ENCODE measurements around the gene CD37.
"Not testable (repeated sequence)": the region's sequence is repeated elsewhere in the genome, so short reads cannot be mapped to it uniquely, and the experiment has no call there.

CD37 gene, protein sequence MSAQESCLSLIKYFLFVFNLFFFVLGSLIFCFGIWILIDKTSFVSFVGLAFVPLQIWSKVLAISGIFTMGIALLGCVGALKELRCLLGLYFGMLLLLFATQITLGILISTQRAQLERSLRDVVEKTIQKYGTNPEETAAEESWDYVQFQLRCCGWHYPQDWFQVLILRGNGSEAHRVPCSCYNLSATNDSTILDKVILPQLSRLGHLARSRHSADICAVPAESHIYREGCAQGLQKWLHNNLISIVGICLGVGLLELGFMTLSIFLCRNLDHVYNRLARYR

DNA sequence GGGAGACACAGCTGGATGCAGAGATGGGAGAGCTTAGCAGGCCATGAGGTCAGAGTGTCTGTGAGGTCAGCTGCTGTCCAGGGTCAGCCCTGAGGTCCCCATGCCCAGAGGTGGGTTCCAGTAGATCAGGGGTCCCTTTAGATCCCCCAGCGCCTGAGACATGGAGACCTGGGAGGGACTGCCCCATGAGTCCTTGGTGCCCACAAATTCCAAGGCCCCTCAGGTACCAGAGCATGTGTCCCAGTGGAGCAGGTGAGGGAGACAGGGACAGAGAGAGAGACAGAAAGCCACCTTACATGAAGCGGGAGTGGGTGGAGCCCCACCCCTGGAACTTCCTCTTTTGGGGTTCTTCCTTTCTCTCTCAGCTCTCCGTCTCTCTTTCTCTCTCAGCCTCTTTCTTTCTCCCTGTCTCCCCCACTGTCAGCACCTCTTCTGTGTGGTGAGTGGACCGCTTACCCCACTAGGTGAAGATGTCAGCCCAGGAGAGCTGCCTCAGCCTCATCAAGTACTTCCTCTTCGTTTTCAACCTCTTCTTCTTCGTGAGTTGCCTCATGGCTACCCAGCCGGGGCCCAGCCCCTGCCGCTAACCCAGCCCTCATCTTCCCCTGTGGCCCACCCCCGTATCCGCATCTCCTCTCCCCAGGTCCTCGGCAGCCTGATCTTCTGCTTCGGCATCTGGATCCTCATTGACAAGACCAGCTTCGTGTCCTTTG, at the start of gene CD37:
TSS of gene CD37 (plus strand) at position 336 of the 713 bp plus-strand sequence. CDS start at position 471, 135 bp downstream.
- DNase-seq: no peak

DNA sequence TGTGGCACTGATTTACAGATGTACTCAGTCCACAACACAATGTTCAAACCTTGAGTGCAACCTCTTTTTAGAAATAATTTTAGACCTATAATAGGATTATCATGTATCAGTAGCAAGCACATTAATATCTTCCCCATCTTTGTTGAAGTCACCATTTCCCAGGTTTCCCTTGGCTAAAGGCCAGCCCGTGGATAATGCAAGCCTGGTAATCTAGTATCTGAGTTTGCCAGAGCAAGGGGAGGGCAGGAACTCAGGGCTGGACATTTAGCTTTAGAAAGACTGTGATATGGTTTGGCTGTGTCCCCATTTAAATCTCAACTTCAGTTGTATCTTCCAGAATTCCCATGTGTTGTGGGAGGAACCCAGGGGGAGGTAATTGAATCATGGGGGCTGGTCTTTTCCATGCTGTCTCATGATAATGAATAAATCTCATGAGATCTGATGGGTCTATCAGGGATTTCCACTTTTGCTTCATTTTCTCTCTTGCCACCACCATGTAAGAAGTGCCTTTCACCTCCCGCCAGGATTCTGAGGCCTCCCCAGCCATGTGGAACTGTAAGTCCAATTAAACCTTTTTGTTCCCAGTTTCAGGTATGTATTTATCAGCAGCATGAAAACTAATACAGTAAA, 48.0 kb upstream of the CD37 start:
- no peak for DNase-seq

DNA sequence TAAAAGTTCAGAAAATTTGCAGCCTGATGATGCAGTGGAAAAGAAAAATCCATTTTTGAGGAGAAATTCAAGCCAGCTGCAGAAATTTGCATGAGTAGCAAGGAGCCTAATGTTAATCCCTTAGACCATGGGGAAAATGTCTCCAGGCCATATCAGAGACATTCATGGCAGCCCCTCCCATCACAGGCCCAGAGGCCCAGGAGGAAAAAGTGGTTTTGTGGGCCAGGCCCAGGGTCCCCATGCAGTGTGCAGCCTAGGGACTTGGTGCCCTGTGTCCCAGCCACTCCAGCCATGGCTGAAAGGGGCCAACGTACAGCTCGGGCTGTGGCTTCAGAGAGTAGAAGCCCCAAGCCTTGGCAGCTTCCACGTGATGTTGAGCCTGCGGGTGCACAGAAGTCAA, 47.0 kb upstream of the CD37 start:
- not testable (repeated sequence) for DNase-seq

DNA sequence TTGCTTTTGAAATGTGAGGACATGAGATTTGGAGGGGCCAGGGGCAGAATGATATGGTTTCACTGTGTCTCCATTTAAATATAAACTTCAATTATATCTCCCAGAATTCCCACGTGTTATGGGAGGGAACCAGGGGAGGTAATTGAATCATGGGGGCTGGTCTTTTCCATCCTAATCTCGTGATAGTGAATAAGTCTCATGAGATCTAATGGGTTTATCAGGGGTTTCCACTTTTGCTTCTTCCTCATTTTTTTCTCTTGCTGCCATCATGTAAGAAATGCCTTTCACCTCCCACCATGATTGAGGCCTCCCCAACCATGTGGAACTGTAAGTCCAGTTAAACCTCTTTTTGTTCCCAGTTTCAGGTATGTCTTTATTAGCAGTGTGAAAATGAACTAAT, 45.9 kb upstream of the CD37 start:
- DNase-seq: not testable (repeated sequence)

DNA sequence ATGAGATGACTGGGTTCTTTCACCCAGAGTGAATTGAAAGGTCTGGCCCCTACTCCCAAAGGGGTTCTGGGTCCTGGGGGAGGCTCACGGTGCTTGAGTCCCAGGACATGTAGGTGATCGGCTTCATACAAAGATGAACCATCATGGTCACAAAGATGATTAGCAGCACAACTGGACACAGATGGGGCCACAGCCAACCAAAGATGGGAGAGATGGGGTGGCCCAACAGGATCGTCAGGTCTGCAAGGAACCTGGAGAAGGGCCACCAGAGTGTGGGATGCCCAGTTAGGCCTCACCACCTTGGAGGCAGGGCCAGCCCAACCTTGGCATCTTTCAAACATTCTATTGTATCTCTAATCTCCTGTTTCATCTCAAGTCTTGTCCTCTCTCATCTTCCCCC, 44.7 kb upstream of the CD37 start:
- no peak for DNase-seq

DNA sequence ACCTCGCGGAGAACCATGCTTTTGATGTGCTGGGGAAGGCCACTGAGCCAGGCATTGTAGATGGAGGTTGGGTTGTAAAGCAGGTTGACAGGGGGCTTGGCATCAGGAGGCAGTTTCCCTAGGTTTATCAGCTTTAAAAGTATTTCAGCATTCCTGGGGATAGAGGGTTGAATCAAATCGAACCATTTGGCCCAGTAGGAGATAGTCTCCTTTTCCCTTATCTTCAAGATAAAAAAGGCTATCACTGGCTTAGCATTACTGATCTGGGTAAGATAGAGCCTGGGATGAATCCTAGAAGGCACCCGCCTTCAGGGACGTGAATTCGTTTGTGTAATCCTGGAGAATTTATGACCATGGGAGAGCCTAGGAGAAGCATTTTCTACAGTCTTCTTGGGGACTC, 40.8 kb upstream of the CD37 start:
- DNase-seq: no peak

DNA sequence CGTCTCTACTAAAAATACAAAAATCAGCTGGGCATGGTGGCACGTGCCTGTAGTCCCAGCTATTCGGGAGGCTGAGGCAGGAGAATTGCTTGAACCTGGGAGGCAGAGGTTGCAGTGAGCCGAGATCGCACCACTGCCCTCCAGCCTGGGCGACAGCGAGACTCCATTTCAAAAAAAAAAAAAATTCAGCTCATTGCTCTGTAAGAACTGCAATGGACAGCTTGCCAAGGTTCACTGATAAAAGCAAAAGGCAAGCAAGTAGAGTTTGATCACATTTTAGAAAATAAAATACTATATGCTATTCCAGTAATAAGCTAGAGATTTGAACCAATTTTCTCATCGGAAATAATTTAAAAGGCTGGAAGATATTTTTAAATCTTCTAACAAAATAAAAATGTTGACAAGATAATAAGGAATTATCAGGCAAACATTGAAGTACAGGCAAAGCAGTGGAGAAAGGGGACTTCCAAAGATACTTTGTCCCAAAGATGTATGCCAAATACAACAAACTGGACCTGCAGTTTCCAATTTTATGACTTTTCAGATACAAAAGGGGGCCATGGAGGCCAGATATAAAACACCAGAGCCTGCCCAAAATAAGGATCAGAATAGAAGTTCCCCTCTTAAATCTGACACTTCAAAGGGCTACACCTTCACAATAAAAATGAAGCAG, 39.9 kb upstream of the CD37 start:
- DNase-seq: no peak

DNA sequence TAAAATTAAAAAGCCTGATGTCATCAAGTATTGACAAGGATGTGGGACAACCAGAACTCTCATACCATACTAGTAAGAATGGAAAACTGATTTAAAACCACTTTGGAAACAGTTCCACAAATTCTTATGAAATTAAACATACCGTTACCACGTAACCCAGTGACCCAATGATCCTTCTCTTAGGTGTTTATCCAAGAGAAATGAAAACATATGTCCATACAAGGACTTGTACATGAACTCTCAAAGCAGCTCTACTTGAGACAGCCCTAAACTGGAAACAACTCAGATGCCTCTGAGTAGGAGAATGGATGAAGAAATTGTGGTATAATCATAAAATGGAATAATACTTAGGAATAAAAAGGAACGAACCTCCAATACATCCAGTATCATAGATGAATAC, 37.8 kb upstream of the CD37 start:
- DNase-seq: no peak

DNA sequence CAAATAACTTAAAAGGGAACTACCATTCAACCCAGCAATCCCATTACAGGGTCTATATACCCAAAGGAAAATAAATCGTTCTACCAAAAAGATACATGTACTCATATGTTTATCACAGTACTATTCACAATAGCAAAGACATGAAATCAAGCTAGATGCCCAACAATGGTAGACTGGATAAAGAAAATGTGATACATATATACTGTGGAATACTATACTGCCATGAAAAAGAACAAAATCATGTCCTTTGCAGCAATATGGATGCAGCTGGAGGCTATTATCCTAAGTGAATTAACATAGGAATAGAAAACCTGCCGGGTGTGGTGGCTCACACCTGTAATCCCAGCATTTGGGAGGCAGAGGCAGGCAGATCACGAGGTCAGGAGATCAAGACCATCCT, 36.6 kb upstream of the CD37 start:
- DNase-seq: not testable (repeated sequence)

DNA sequence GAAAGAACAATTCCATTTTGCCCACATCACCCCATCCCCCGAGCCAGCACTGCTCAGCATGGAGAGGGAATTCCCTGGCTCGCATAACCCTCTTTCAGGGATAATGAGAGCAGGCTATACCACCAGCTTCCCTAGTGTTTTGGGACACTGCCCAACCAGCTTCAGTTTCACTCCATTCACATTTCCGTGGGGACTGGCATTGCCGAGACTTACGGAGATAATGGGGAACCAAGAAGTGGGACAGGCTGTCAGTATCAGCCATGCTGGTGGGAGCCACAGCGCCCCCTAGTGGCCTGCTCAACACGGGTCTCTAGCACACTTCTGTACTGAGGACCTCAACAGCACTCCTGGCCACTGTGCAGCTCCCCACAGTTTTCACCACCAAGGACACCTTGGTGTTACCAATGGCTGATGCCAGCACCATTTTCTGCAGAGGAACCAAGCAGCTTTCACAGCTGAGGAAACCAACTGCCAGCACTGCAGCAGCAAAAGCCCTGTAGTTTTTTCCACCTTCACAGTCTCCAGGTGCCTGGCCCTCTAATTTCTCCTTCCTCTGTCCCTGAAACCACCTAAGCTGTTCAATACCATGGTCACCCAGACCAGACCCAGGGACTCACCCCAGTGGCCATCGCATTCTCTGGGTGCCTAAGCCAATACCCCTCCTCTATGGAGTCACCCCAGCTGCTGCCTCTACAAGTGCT, 33.9 kb upstream of the CD37 start:
- DNase-seq: peak; percentile 57

DNA sequence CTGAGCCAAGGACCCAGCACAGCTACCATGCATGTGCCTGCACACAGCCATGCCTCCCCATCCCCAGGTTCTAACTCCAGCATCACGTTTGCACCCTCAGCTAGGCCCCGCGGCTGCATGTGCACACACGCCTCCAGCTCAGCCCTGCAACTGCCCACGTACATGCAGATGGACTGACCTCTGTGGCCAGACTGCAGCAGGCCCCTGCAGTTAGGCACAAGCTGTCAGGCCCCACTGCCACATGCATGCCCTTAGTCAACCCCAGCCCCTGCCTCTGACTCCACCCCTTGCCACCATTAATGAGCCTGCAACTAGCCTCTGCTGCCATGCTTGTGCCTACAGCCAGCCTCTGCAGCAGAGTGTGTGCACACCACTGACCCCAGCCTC, 33.3 kb upstream of the CD37 start:
- no peak for DNase-seq

DNA sequence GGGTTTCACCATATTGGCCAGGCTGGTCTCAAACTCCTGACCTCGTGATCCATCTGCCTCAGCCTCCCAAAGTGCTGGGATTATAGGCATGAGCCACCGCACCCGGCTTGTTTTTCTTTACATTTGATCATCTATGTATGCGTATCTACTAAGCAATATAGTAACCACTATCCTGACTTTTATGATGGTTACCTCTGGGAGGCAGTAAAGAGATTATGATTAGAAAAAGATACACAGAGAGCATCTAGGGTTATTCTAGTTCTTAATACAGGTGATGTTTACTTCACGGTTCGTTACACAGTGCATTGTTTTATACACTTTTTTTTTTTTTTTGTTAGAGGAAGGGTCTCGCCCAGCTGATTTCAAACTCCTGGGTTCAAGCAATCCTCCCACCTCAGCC, 28.5 kb upstream of the CD37 start:
- peak; percentile 8 for DNase-seq

DNA sequence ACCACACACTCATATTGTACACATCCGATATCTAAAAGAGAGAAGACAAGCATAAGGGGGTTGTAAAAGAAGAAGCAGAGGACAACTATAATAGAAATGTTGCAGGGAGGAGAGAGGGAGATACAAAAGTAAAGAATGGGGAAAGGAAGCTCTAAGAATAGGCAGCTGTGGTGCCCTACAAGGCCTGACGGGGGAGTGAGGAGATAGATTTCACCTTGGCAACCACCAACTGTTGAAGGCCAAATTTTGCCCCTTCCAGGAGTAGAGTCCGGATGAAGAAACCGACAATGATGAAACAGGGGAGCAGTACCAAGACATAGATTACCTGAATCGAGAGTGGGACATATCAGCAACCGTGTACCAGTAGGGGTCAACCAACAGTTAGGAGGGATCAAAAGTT, 26.1 kb upstream of the CD37 start:
- no peak for DNase-seq

DNA sequence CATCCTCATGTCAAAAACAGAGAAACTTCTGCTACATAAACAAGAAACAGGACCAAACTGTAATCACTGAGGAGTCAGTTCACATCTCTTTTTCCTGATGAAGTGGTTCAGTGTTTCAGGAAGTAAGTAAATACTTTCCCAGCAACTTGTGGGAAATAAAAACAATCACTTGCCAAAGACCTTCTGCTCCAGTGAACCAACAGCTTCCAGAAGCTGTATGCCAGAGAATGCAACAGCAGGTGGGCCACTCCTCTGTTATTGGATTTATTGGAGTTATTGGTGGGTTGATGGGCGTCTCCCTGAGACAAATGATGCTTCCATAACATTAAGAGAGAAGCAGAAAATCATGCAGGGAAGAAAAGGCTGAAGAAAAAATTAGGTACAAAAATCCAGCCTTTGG, 20.1 kb upstream of the CD37 start:
- DNase-seq: no peak

DNA sequence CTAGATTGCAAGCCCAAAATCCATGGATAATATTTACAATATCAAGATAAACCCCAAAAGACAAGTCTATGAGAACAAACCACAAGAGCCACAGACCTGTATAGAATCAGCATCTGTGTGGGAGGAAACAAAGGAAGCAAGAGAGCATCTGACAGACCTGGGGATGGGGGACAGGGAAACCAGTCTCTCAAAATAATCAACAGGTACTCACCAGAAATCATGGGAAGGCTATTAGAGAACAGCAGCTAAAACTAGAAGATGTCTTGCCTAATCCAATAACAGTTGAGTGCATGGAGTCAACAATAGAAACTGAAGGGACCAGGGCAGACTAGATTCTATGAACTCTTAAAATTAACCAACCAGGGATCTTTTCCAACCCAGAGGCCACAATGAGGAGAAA, 18.9 kb upstream of the CD37 start:
- no peak for DNase-seq

DNA sequence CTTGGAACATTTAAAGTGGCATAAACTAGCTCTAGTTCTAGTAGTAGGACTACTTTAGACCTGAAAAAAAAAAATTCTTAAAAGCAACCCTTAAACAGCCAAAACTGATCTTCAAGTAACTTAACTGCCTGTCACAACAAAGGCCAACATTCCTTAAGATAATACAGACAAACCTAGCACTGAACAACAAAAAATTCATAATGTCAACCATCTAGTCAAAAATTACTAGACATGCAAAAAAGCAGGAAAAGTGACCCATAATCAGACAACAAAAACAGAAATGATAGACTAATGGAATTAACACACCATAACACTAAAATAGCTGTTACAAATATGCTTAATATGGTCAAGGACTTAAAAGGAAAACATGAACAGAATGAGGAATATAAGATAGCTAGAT, 16.9 kb upstream of the CD37 start:
- no peak for DNase-seq

DNA sequence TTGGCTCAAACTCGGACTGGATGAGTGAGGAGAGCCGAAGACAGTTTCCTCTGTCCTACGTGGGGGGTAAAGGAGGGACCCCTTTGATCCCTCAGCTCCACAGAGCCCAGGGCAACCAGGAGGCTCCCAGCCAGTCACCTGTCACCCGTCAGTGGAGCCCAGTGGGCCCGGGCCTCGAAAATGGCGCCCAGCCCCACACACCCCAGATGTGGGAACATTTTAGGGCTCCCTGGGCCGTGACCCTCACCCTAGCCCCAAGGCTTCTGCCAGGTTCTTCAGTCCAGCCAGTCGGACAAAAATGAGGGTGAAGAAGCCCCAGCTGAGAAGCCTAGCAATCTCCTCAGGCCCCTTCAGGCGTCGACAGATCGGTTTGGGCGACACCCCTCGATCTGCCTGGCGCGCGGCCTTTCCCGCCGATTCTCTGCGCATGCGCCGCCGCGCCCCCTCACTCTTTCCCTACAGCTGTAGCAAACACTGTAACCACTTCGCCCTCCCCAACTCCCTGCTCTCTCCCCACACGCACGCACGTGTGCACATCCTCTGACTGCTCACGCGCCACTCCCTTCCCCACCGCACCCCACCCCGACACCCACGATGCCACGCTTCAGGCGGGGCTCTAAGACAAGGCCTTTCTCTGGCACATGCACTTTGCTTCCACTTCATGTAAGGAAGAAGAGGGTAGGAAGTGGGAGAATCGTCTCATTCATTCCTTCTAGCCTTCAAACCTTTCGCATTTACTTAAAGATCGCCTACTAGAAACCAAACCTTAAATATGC, 10.2 kb upstream of the CD37 start, which contains the start of gene SLC6A16:
TSS of gene SLC6A16 (minus strand) at position 391 of the 776 bp plus-strand sequence. CDS start 13,844 bp downstream, outside the sequence.
- no peak for DNase-seq

DNA sequence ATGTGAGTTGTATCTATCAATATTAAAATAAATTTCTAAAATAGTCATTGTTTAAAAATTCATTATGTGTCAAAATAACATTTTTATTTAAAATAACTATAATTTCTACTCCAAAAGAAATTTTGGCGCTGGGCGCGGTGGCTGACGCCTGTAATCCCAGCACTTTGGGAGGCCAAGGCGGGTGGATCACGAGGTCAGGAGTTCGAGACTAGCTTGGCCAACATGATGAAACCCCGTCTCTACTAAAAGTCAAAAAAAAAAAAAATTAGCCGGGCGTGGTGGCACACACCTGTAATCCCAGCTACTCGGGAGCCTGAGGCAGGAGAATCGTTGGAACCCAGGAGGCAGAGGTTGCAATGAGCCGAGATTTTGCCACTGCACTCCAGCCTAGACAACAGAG, 9.4 kb upstream of the CD37 start:
- not testable (repeated sequence) for DNase-seq

DNA sequence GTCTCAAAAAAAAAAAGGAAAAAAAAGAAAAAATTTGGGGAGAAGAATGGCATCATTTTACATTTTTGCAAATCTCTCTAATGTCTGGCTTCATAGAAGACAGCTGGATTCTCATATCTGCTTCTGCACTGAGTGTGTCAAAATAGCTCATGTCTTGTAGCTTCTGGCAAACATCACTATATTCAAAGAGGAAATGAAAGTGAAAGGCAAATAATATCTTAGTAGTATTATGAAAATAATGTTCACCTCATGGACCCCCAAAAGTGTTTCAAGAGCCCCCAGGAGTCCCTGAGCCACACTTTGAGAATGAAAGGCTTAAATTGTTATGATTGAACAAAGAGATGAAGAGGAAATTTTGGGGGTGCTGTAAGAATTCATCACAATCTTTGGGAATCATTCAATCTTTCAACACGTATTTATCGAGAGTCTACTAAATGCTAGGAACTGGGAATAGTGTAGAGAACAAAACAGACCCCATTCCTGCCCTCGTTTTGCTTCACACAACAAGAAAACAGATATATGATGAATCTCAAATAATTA, 9.0 kb upstream of the CD37 start:
- no peak for DNase-seq

DNA sequence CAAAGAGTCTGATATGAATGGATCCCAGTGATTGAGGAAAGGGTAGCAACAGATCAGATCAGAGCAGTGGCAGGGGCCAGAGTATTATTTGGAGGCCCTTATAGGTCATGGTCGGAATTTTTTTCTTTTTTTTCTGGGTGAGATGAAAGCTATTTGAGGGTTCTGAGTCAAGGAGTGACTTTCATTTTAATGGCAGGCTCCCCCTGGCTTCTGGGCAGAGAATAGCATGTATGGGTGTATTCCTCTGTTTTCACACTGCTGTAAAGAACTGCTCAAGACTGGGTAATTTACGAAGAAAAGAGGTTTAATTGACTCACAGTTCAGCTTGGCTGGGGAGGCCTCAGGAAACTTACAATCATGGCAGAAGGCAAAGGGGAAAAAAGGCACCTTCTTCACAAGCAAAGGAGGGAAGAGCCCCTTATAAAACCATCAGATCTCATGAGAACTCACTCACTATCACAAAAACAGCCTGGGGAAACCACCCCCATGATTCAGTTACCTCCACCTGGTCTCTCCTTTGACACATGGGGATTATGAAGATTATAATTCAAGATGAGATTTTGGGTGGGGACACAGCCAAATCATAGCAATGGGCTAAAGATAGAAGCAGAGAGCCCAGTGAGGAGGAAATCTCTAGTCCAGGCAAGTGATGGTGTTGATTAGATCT, 7.2 kb upstream of the CD37 start:
- peak; percentile 21 for DNase-seq

DNA sequence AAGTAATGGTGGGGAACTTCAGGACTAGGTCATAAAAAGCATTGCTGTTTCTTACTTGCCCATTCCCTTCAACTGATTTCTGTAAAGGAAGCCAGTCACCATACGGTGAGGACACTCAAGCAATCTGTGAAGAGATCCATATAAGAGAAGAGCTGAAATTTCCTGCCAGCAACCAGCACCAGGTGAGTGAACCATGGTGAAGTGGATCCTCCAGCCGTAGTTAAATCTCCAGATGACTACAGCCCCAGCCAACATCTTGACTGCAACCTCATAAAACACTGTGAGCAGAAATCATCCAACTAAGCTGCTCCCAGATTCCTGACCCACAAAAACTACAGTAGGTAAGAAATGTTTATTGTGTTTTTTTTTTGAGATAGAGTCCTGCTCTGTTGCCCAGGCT, 6.5 kb upstream of the CD37 start:
- no peak for DNase-seq

All from NCI-H69 (cell line).